Left lung (tissue), 10 donors: ENCODE data around the gene ZNF593. TPM values are rescaled to one million over a fixed set of nuclear protein-coding genes. Genes with fewer than 3 reads are reported as not detected.

Experiments
- ATAC-seq: fragments of 200-7000 bp; cut with Tn5 transposase; one replicate; pipeline ENCODE4 v1.9.1; 2020; ENCODE audit warnings: moderate library complexity
- DNase-seq, 4 donors: peaks; one replicate each; pipeline ENCODE4 v3.0.0-alpha.2; 2013 to 2020
- H3K27ac ChIP-seq, 2 donors: fragments of 200-600 bp; sonication (generic) in 1 of 2; one replicate each; pipeline versions ENCODE4 v1.5.0 to v1.8.0; 2020 to 2021
- H3K27me3 ChIP-seq, 2 donors: fragments of 200-600 bp; sonication (generic) in 1 of 2; one replicate each; pipeline versions ENCODE4 v1.5.0 to v1.8.0; 2020 to 2021
- H3K36me3 ChIP-seq, 2 donors: fragments of 200-600 bp; sonication (generic) in 1 of 2; one replicate each; pipeline versions ENCODE4 v1.5.0 to v1.8.0; 2020 to 2021
- H3K4me1 ChIP-seq, 2 donors: fragments of 200-600 bp; one replicate each; pipeline ENCODE4 v1.8.0; 2021
- H3K4me3 ChIP-seq, 2 donors: fragments of 200-600 bp; sonication (generic) in 1 of 2; one replicate each; pipeline versions ENCODE4 v1.5.0 to v1.8.0; 2020 to 2021; ENCODE audit warnings: mild to moderate bottlenecking in 1 of 2
- H3K9me3 ChIP-seq, 2 donors: fragments of 200-600 bp; sonication (generic) in 1 of 2; one replicate each; pipeline versions ENCODE4 v1.5.0 to v1.8.0; 2020 to 2021
- intact Hi-C, 2 donors: fragments of 100-400 bp; cut with DNase I; formaldehyde crosslinking; loops; one replicate each; pipeline versions ENCODE4 v1.11.2 to v1.14.2; 2022
- polyA plus RNA-seq, 6 donors: library from polyadenylated mRNA; unstranded; fragments of 120-200 nt; gene quantifications; one replicate each; pipeline ENCODE4 v1.2.1, GENCODE V29; 2013; ENCODE audit not compliant: insufficient read length in 6 of 6
- total RNA-seq, 2 donors: library from RNA; stranded (reverse); fragmentation: NEBNext Ultra II Directional; extraction: Animal tissue kit (Norgen Biotek cat#: 25700); gene quantifications; one replicate each; pipeline ENCODE4 v1.2.1, GENCODE V29; 2021
- TF ChIP-seq, protein P1 (sequence below), 2 donors: fragments of 200-600 bp; sonication (generic) in 1 of 2; IDR thresholded peaks; one replicate each; pipeline versions ENCODE4 v1.5.0 to v1.8.0; 2021; ENCODE audit warnings: antibody characterized with exemption in 2 of 2
- donor health status: DM: no; HTN: yes; CAD: no.
- donor health status: DM: no; HTN: no; CAD: no.

The ZNF593 gene
- total and polyA plus RNA-seq, 8 donors: 8.7 to 32.2 (median 15.9) TPM

GRCh38 chr1:26164036-26164860 lies 5.5 kb upstream of the ZNF593 start:
- TF ChIP-seq, protein P1, sequence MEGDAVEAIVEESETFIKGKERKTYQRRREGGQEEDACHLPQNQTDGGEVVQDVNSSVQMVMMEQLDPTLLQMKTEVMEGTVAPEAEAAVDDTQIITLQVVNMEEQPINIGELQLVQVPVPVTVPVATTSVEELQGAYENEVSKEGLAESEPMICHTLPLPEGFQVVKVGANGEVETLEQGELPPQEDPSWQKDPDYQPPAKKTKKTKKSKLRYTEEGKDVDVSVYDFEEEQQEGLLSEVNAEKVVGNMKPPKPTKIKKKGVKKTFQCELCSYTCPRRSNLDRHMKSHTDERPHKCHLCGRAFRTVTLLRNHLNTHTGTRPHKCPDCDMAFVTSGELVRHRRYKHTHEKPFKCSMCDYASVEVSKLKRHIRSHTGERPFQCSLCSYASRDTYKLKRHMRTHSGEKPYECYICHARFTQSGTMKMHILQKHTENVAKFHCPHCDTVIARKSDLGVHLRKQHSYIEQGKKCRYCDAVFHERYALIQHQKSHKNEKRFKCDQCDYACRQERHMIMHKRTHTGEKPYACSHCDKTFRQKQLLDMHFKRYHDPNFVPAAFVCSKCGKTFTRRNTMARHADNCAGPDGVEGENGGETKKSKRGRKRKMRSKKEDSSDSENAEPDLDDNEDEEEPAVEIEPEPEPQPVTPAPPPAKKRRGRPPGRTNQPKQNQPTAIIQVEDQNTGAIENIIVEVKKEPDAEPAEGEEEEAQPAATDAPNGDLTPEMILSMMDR (IDR thresholded peaks at IDR 0.05): peak; percentile 60 to 77
- peaks cover 0 to 61% of the 10 kb centered on the region in 2 donors for H3K27me3 ChIP-seq
- DNase-seq (peak in 2 of 4 donors; percentile 55 to 91), ATAC-seq (peak; percentile 63)
- H3K36me3 ChIP-seq: no peaks in the 10 kb centered on the region
- peak overlapping the region; percentile 24 to 25 for H3K4me3 ChIP-seq
- H3K27ac ChIP-seq: no peak overlapping the region
- no peaks in the 10 kb centered on the region for H3K9me3 ChIP-seq
- intact Hi-C loops: loop anchor here in 1 of 2 donors (10.0 kb wide), 1 partner anchor 129 kb away; no protein-coding TSS in a partner anchor
- H3K4me1 ChIP-seq: peaks cover 0 to 32% of the 10 kb centered on the region in 2 donors

GRCh38 chr1:26164861-26165842 lies 4.6 kb upstream of the ZNF593 start:
- H3K4me1 ChIP-seq: peaks cover under 1 to 38% of the 10 kb centered on the region in 2 donors
- H3K27ac ChIP-seq: no peak overlapping the region
- intact Hi-C loops: loop anchor here in 1 of 2 donors (10.0 kb wide), 1 partner anchor 130 kb away; no protein-coding TSS in a partner anchor
- no peak overlapping the region for H3K4me3 ChIP-seq
- TF ChIP-seq, protein P1 (IDR thresholded peaks at IDR 0.05): no peak
- H3K36me3 ChIP-seq: no peaks in the 10 kb centered on the region
- no peak for ATAC-seq
- H3K27me3 ChIP-seq: peaks cover 0 to 55% of the 10 kb centered on the region in 2 donors
- H3K9me3 ChIP-seq: no peaks in the 10 kb centered on the region
- peak in 1 of 4 donors; percentile 41 for DNase-seq

DNA sequence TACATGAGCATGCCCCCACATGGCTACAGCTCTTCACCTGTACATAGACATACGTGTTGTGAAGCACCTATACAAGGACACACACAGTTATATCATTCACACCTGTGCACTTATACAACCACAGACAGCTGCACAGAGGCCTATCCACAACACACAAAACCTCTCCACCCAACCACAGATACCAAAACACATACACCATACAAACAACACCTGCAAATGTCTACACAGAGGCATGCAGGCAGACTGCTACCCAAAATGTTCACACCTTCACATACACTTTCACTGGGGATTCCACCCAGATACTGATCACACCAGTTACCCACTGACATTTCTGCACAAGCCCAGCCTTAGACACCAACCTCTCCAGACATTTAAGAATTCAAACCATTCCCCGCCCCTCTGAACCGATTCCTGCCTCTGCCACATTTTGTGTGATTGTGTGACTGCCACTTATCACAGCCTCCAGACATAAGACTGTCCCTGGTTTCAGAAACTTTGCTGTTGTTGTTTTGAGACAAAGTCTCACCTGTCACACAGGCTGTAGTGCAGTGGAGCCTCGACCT lies 2.9 kb upstream of the ZNF593 start:
- Histone ChIP-seq H3K27ac (no peak overlapping the region), H3K27me3 (peaks cover 0 to 38% of the 10 kb centered on the region in 2 donors), H3K9me3 (no peaks in the 10 kb centered on the region), H3K4me1 (peaks cover 5 to 43% of the 10 kb centered on the region in 2 donors), H3K4me3 (no peak overlapping the region), H3K36me3 (peaks cover 0 to 3% of the 10 kb centered on the region in 2 donors)
- ATAC-seq: no peak
- peak in 1 of 4 donors; percentile 21 for DNase-seq
- TF ChIP-seq, protein P1 (IDR thresholded peaks at IDR 0.05): no peak
- intact Hi-C loops: loop anchor here in 1 of 2 donors (10.0 kb wide), 1 partner anchor 132 kb away; no protein-coding TSS in a partner anchor

- H3K9me3 ChIP-seq: no peaks in the 10 kb centered on the region
- H3K4me1 ChIP-seq: peaks cover 5 to 33% of the 10 kb centered on the region in 2 donors
- peaks cover 0 to 22% of the 10 kb centered on the region in 2 donors for H3K27me3 ChIP-seq
- ATAC-seq (no peak), DNase-seq (peak in 1 of 4 donors; percentile 32)
- intact Hi-C loops: loop anchor here in 1 of 2 donors (10.0 kb wide), 1 partner anchor 134 kb away; no protein-coding TSS in a partner anchor
- peak within 1 kb of the TSS in 1 of 2 donors; percentile 80 for H3K27ac ChIP-seq
- peak within 1 kb of the TSS; percentile 71 to 81 for H3K4me3 ChIP-seq
- H3K36me3 ChIP-seq: peaks cover 0 to 4% of the 10 kb centered on the region in 2 donors
- TF ChIP-seq, protein P1 (IDR thresholded peaks at IDR 0.05): no peak
Measured at GRCh38 chr1:26168410-26169197, 1.1 kb upstream of the ZNF593 start, which contains the start of gene C1orf232. Gene C1orf232, minus strand, starts transcription at chr1:26168963. Its CDS starts 464 bp downstream, at chr1:26168499.
